H1 (cell line): ENCODE measurements around the gene SLC5A11. TPM values are rescaled to one million over a fixed set of nuclear protein-coding genes. Genes with fewer than 3 reads are reported as not detected.

Experiments
- CTCF ChIA-PET: fragments of 300-600 bp; sonication (Branson Sonifier 250); formaldehyde crosslinking; loops from one replicate; lab custom pipeline; 2021; ENCODE audit not compliant: partially characterized antibody; lab: Charles Lee
- POLR2A ChIA-PET: fragments of 300-600 bp; sonication (Branson Sonifier 250); formaldehyde crosslinking; loops from one replicate; lab custom pipeline; 2021; ENCODE audit warnings: inconsistent platforms; ENCODE audit not compliant: partially characterized antibody; lab: Charles Lee
- DNase-seq, 2 experiments: peaks; one replicate each; pipeline versions ENCODE4 v3.0.0 to v3.0.0-alpha.2; 2010 to 2022; ENCODE audit warnings: low spot score in 2 of 2, low read depth in 1 of 2, mixed read lengths in 1 of 2
- FAIRE-seq: peaks from 2 replicates; lab custom pipeline; 2011; peaks lifted over from hg19 to GRCh38; lab: Jason Lieb, UNC
- H2AFZ ChIP-seq: 2 replicates; pipeline ENCODE4 v1.8.1; 2012; ENCODE audit warnings: low read length, inconsistent platforms
- H2AK5ac ChIP-seq: 2 replicates; pipeline ENCODE4 v1.6.1; 2013; ENCODE audit warnings: low read depth, low read length
- H2BK120ac ChIP-seq: replicated peaks from 2 replicates; pipeline ENCODE3; 2013; ENCODE audit warnings: low read depth, low read length, inconsistent platforms
- H2BK12ac ChIP-seq: 2 replicates; pipeline ENCODE4 v1.6.1; 2013; ENCODE audit warnings: low read depth, low read length
- H2BK15ac ChIP-seq: 2 replicates; pipeline ENCODE4 v1.6.1; 2013; ENCODE audit warnings: low read length
- H2BK20ac ChIP-seq: 2 replicates; pipeline ENCODE4 v1.6.1; 2013; ENCODE audit warnings: low read length
- H2BK5ac ChIP-seq: 2 replicates; pipeline ENCODE4 v1.6.1; 2013; ENCODE audit warnings: low read depth, low read length
- H3K14ac ChIP-seq: 2 replicates; pipeline ENCODE4 v1.6.1; 2013; ENCODE audit warnings: inconsistent platforms; ENCODE audit not compliant: insufficient read length
- H3K18ac ChIP-seq: 2 replicates; pipeline ENCODE4 v1.6.1; 2013; ENCODE audit warnings: low read length; ENCODE audit errors: extremely low read depth
- H3K23ac ChIP-seq: 2 replicates; pipeline ENCODE4 v1.6.1; 2013; ENCODE audit warnings: inconsistent platforms; ENCODE audit not compliant: insufficient read length
- H3K23me2 ChIP-seq: 2 replicates; pipeline ENCODE4 v1.6.1; 2013; ENCODE audit warnings: low read depth, low read length
- H3K27ac ChIP-seq: 2 replicates; pipeline ENCODE4 v1.6.1; 2011; ENCODE audit warnings: low read depth, low read length, inconsistent platforms
- H3K27me3 ChIP-seq, 4 experiments: replicated peaks in 1 of 4; 1 replicate in 1 of 4; 2 replicates in 3 of 4; pipeline versions ENCODE4 v1.6.1 to v1.8.1; 2011 to 2013; ENCODE audit warnings: low read length in 3 of 4, mild to moderate bottlenecking in 3 of 4, inconsistent platforms in 2 of 4, mixed read lengths in 2 of 4, moderate library complexity in 1 of 4; ENCODE audit not compliant: control insufficient read depth in 3 of 4, insufficient read depth in 3 of 4; ENCODE audit errors: extremely low read depth in 1 of 4
- H3K36me3 ChIP-seq, 4 experiments: 2 replicates each; pipeline versions ENCODE4 v1.6.1 to v1.8.1; 2011 to 2013; ENCODE audit warnings: mild to moderate bottlenecking in 4 of 4, low read length in 3 of 4, moderate library complexity in 2 of 4, control low read depth in 1 of 4, inconsistent platforms in 1 of 4; ENCODE audit not compliant: insufficient read depth in 4 of 4, control insufficient read depth in 2 of 4
- H3K4ac ChIP-seq: replicated peaks from 2 replicates; pipeline ENCODE3; 2013; ENCODE audit warnings: low read length, low read depth, mixed read lengths, inconsistent platforms; ENCODE audit not compliant: insufficient read length
- H3K4me1 ChIP-seq, 4 experiments: replicated peaks in 1 of 4; 1 replicate in 1 of 4; 2 replicates in 3 of 4; pipeline versions ENCODE4 v1.6.1 to v1.8.1; 2011 to 2013; ENCODE audit warnings: low read length in 3 of 4, inconsistent platforms in 2 of 4, mixed read lengths in 1 of 4; ENCODE audit not compliant: insufficient read depth in 4 of 4, control insufficient read depth in 3 of 4
- H3K4me2 ChIP-seq, 2 experiments: 2 replicates each; pipeline versions ENCODE4 v1.6.1 to v1.8.1; 2011 to 2013; ENCODE audit warnings: low read depth in 2 of 2, low read length in 2 of 2, control low read depth in 1 of 2, inconsistent platforms in 1 of 2, mild to moderate bottlenecking in 1 of 2; ENCODE audit not compliant: insufficient read depth in 1 of 2
- H3K4me3 ChIP-seq, 4 experiments: fragments of 200-600, 300-600 bp in 1 of 4; sonication (generic), shearing (Covaris generic), sonication (Bioruptor Twin) in 1 of 4; 2 replicates each; pipeline versions ENCODE4 v1.5.1 to v1.8.1; 2011 to 2016; ENCODE audit warnings: low read length in 4 of 4, low read depth in 3 of 4, control low read depth in 2 of 4, inconsistent platforms in 2 of 4, mild to moderate bottlenecking in 2 of 4, mixed read lengths in 1 of 4, moderate library complexity in 1 of 4; ENCODE audit not compliant: insufficient read depth in 2 of 4; ENCODE audit errors: extremely low read depth in 1 of 4
- H3K56ac ChIP-seq: replicated peaks from 2 replicates; pipeline ENCODE3; 2013; ENCODE audit warnings: low read depth, mild to moderate bottlenecking, mixed read lengths, low read length, inconsistent platforms; ENCODE audit not compliant: insufficient read length
- H3K79me1 ChIP-seq: 2 replicates; pipeline ENCODE4 v1.6.1; 2013; ENCODE audit warnings: low read depth, low read length, control low read depth
- H3K79me2 ChIP-seq, 2 experiments: 2 replicates each; pipeline versions ENCODE4 v1.6.1 to v1.8.1; 2012 to 2013; ENCODE audit warnings: low read length in 2 of 2, mild to moderate bottlenecking in 2 of 2, inconsistent platforms in 1 of 2; ENCODE audit not compliant: insufficient read depth in 2 of 2, control insufficient read depth in 1 of 2
- H3K9ac ChIP-seq, 4 experiments: replicated peaks in 1 of 4; 1 replicate in 1 of 4; 2 replicates in 3 of 4; pipeline versions ENCODE4 v1.6.1 to v1.8.1; 2011 to 2013; ENCODE audit warnings: low read depth in 3 of 4, low read length in 3 of 4, control low read depth in 2 of 4, mild to moderate bottlenecking in 2 of 4, moderate library complexity in 2 of 4, inconsistent platforms in 1 of 4; ENCODE audit errors: extremely low read depth in 1 of 4
- H3K9me3 ChIP-seq, 2 experiments: 2 replicates each; pipeline versions ENCODE4 v1.6.1 to v1.8.1; 2012 to 2013; ENCODE audit warnings: mild to moderate bottlenecking in 2 of 2, moderate library complexity in 2 of 2, control low read depth in 1 of 2, inconsistent platforms in 1 of 2, low read depth in 1 of 2, low read length in 1 of 2, mixed read lengths in 1 of 2; ENCODE audit not compliant: insufficient read depth in 2 of 2
- H4K20me1 ChIP-seq, 2 experiments: replicated peaks in 1 of 2; 2 replicates each; pipeline versions ENCODE3 to v1.8.1; 2011 to 2013; ENCODE audit warnings: inconsistent platforms in 2 of 2, low read length in 2 of 2, mild to moderate bottlenecking in 1 of 2; ENCODE audit not compliant: insufficient read depth in 2 of 2, control insufficient read depth in 1 of 2
- H4K5ac ChIP-seq: 2 replicates; pipeline ENCODE4 v1.6.1; 2013; ENCODE audit warnings: low read length, low read depth, mixed read lengths, inconsistent platforms; ENCODE audit not compliant: insufficient read length
- H4K8ac ChIP-seq: 2 replicates; pipeline ENCODE4 v1.8.0; 2013; ENCODE audit warnings: mild to moderate bottlenecking, moderate library complexity, low read length, inconsistent platforms; ENCODE audit not compliant: insufficient read depth; ENCODE audit errors: extremely low read depth
- H4K91ac ChIP-seq: replicated peaks from 2 replicates; pipeline ENCODE3; 2013; ENCODE audit warnings: low read length, mixed read lengths, inconsistent platforms; ENCODE audit not compliant: insufficient read length
- ATF2 ChIP-seq: IDR thresholded peaks from 2 replicates; pipeline ENCODE4 v1.6.1; 2012; ENCODE audit warnings: low read length, inconsistent platforms
- CBX5 ChIP-seq: fragments of 300-800, 300-1000 bp; sonication (generic); IDR thresholded peaks from 2 replicates; pipeline ENCODE4 v1.7.1; 2016; ENCODE audit warnings: antibody characterized with exemption, low read length, low read depth
- EP300 ChIP-seq, 2 experiments: IDR thresholded peaks; 1 replicate in 1 of 2; 2 replicates in 1 of 2; pipeline ENCODE4 v1.6.1; 2011 to 2012; ENCODE audit warnings: low read depth in 2 of 2, low read length in 2 of 2, mild to moderate bottlenecking in 2 of 2, borderline replicate concordance in 1 of 2, inconsistent platforms in 1 of 2, moderate library complexity in 1 of 2
- HDAC2 ChIP-seq, 2 experiments: fragments of 300-600 bp in 1 of 2; sonication (generic) in 1 of 2; IDR thresholded peaks; 2 replicates each; pipeline ENCODE4 v1.6.1; 2011 to 2012; ENCODE audit warnings: low read depth in 2 of 2, low read length in 2 of 2, mild to moderate bottlenecking in 2 of 2, moderate library complexity in 2 of 2, borderline replicate concordance in 1 of 2, inconsistent platforms in 1 of 2
- MAX ChIP-seq: IDR thresholded peaks from 2 replicates; pipeline ENCODE4 v1.6.1; 2012; ENCODE audit warnings: inconsistent platforms
- POU5F1 ChIP-seq: IDR thresholded peaks from 2 replicates; pipeline ENCODE4 v1.6.1; 2011; ENCODE audit warnings: low read depth, mild to moderate bottlenecking, low read length, moderate library complexity
- SIRT6 ChIP-seq: IDR thresholded peaks from one replicate; pipeline ENCODE4 v1.7.1; 2012; ENCODE audit warnings: low read length, inconsistent platforms
- TAF1 ChIP-seq: IDR thresholded peaks from 2 replicates; pipeline ENCODE4 v1.6.1; 2011; ENCODE audit warnings: mild to moderate bottlenecking, low read depth, low read length
- TAF7 ChIP-seq: optimal IDR thresholded peaks from 2 replicates; pipeline ENCODE3; 2011; ENCODE audit warnings: low read depth, mild to moderate bottlenecking, inconsistent platforms, low read length, moderate library complexity, borderline replicate concordance
- WGBS, 2 experiments: shearing (Covaris generic) in 1 of 2; methylation state at CpG; one replicate each; pipeline versions ENCODE4 v1.1.6 to v1.1.7; 2013 to 2015; ENCODE audit warnings: low lambda C conversion rate in 2 of 2, mixed read lengths in 2 of 2, inconsistent platforms in 1 of 2, low coverage in 1 of 2, missing lambda C conversion rate in 1 of 2; ENCODE audit not compliant: insufficient replicate concordance in 2 of 2, insufficient coverage in 1 of 2, insufficient read length in 1 of 2; ENCODE audit errors: extremely low coverage in 1 of 2, missing lambda C conversion rate in 1 of 2; 5-methylcytosine and 5-hydroxymethylcytosine counted together
- polyA plus RNA-seq, 7 experiments: library from polyadenylated mRNA; depleted of rRNA in 3 of 7; stranded (reverse) in 5 of 7; unstranded in 2 of 7; fragments of >200 nt in 5 of 7; fragments of 200-250 nt in 2 of 7; gene quantifications; 1 replicate in 5 of 7; 2 replicates in 1 of 7; 4 replicates in 1 of 7; pipeline versions ENCODE4 v1.2.1 to v1.2.3, GENCODE V29; 2011 to 2013; ENCODE audit warnings: missing spikeins in 2 of 7, mixed read lengths in 2 of 7
- total RNA-seq: library from RNA; stranded (reverse); fragmentation: NEBNext Ultra II Directional; extraction: Animal tissue kit (Norgen Biotek cat#: 25700); gene quantifications from 2 replicates; pipeline ENCODE4 v1.2.1, GENCODE V29; 2021

The SLC5A11 gene
- total and polyA plus RNA-seq, 2 of the 8 experiments (the other 6 are each of a cell fraction or from before 2014, with no cell fraction given): 0.26 to 0.59 TPM

- Histone ChIP-seq H2BK5ac (no peak overlapping the region), H2BK12ac (no peak overlapping the region), H2BK20ac (no peak overlapping the region), H3K36me3 (no peaks in the 10 kb centered on the region), H3K4me1 (no peaks in the 10 kb centered on the region), H2AFZ (no peak overlapping the region), H3K79me2 (no peaks in the 10 kb centered on the region), H3K56ac (no peak overlapping the region), H3K4ac (no peak overlapping the region), H4K5ac (no peak overlapping the region), H3K23me2 (no peaks in the 10 kb centered on the region), H2BK15ac (no peak overlapping the region), H3K9me3 (no peaks in the 10 kb centered on the region; a peak in 1 of 4 replicates), H2AK5ac (no peak overlapping the region), H3K14ac (no peak overlapping the region), H3K4me3 (no peak overlapping the region), H3K79me1 (no peaks in the 10 kb centered on the region), H3K4me2 (no peak overlapping the region), H4K91ac (no peak overlapping the region), H3K23ac (no peak overlapping the region), H4K20me1 (no peaks in the 10 kb centered on the region), H4K8ac (no peak overlapping the region), H3K18ac (no peak overlapping the region), H3K9ac (no peak overlapping the region), H2BK120ac (no peak overlapping the region), H3K27me3 (no peaks in the 10 kb centered on the region), H3K27ac (no peak overlapping the region)
- WGBS, 2 experiments: 88% methylated on average over 1 of the region's 1 CpG; no CpG with 5 or more reads in 1 of the 2 experiments
- FAIRE-seq (no peak), DNase-seq (no peak)
- ChIA-PET POLR2A (no interaction called here), CTCF (interaction anchor here (0.9 to 2.1 kb wide), 2 partner anchors 10 to 12 kb away, joined by 4 to 8 read pairs; no protein-coding TSS in a partner anchor)
- TF ChIP-seq TAF1 (no peak), ATF2 (no peak), MAX (no peak), EP300 (IDR thresholded peaks at IDR 0.05; ENCODE audit: borderline replicate concordance in 1 of 2, low read depth in 2 of 2, low read length in 2 of 2) (no peak), SIRT6 (no peak), CBX5 (no peak), HDAC2 (IDR thresholded peaks at IDR 0.05; ENCODE audit: borderline replicate concordance in 1 of 2, low read depth in 2 of 2, low read length in 2 of 2) (no peak), POU5F1 (no peak), TAF7 (no peak)
Measured at GRCh38 chr16:24896439-24896838, 50.7 kb downstream of the SLC5A11 start.
